Left forelimb (tissue), 1 donor: Measurements from ENCODE around the gene SLC25A43.

Experiments
- DNase-seq: peaks from one replicate; pipeline ENCODE4 v3.0.0-alpha.2; 2018; ENCODE audit warnings: low spot score

Gene SLC25A43

GRCh38 chrX:119497185-119497584 lies 98.0 kb downstream of the SLC25A43 start:
- DNase-seq, result no peak

- no peak for DNase-seq
These were observed 101.1 kb downstream of the SLC25A43 start for GRCh38 chrX:119500061-119500800.

GRCh38 chrX:119501511-119502148 lies 102.5 kb downstream of the SLC25A43 start:
- no peak for DNase-seq

GRCh38 chrX:119502727-119503483 lies 103.8 kb downstream of the SLC25A43 start:
- DNase-seq, result no peak

GRCh38 chrX:119503484-119503861 lies 104.3 kb downstream of the SLC25A43 start:
- DNase-seq, result no peak
